Measurements from ENCODE around the gene SRF. TPM values are rescaled to one million over a fixed set of nuclear protein-coding genes. Genes with fewer than 3 reads are reported as not detected.
A peak's percentile ranks its signal among the peaks of the same experiment; 100 is the strongest.

Gene SRF
- total RNA-seq, 1 donor from 2014 or later: 15.0 TPM

- no peak overlapping the region for H3K9ac ChIP-seq
- no peak for TF ChIP-seq EZH2phosphoT487 (IDR thresholded peaks at IDR 0.05)
- no peaks in the 10 kb centered on the region for H3K36me3 ChIP-seq
- peaks cover 7% of the 10 kb centered on the region for H3K27me3 Mint-ChIP-seq (ENCODE audit: insufficient read depth, low read depth)
- H3K4me3 Mint-ChIP-seq: no peak overlapping the region
- no peak overlapping the region for H3K4me3 ChIP-seq
- H3K9me3 ChIP-seq (ENCODE audit: low read depth): no peaks in the 10 kb centered on the region
- no peak for DNase-seq (ENCODE audit: low spot score)
- H3K27ac ChIP-seq: no peak overlapping the region
- no peaks in the 10 kb centered on the region for H3F3A ChIP-seq (ENCODE audit: low read depth)
- H3K4me2 ChIP-seq: no peak overlapping the region
- H3K27me3 ChIP-seq: no peaks in the 10 kb centered on the region
- no peak overlapping the region for H2AFZ ChIP-seq (replicated peaks)
- H3K27ac Mint-ChIP-seq: no peak overlapping the region
- no peaks in the 10 kb centered on the region for H3K79me2 ChIP-seq (ENCODE audit: low read depth)
- H3K36me3 Mint-ChIP-seq: peaks cover 17% of the 10 kb centered on the region
- peaks cover 2% of the 10 kb centered on the region for H3K4me1 Mint-ChIP-seq
- no peaks in the 10 kb centered on the region for H3K4me1 ChIP-seq
- H3K9me3 Mint-ChIP-seq: no peaks in the 10 kb centered on the region
- H4K20me1 ChIP-seq (ENCODE audit: low read depth): no peaks in the 10 kb centered on the region
Measured at GRCh38 chr6:43220439-43220951, 49.4 kb downstream of the SRF start.

GRCh38 chr6:43221046-43221972 lies 50.2 kb downstream of the SRF start:
- Histone ChIP-seq H3K36me3 (no peaks in the 10 kb centered on the region), H4K20me1 (ENCODE audit: low read depth) (no peaks in the 10 kb centered on the region), H3K27me3 (no peaks in the 10 kb centered on the region), H2AFZ (replicated peaks) (no peak overlapping the region), H3K4me3 (no peak overlapping the region), H3K79me2 (ENCODE audit: low read depth) (no peaks in the 10 kb centered on the region), H3K4me2 (no peak overlapping the region), H3K9ac (no peak overlapping the region), H3K4me1 (no peaks in the 10 kb centered on the region), H3F3A (ENCODE audit: low read depth) (no peaks in the 10 kb centered on the region), H3K27ac (no peak overlapping the region), H3K9me3 (ENCODE audit: low read depth) (no peaks in the 10 kb centered on the region)
- no peak for TF ChIP-seq CTCF (IDR thresholded peaks at IDR 0.05)
- no peak for TF ChIP-seq EZH2phosphoT487 (IDR thresholded peaks at IDR 0.05)
- TF ChIP-seq EZH2 (IDR thresholded peaks at IDR 0.05): no peak
- Mint-ChIP-seq H3K27ac (peak overlapping the region; percentile 60), H3K27me3 (ENCODE audit: insufficient read depth, low read depth) (peaks cover 7% of the 10 kb centered on the region), H3K4me1 (peaks cover 2% of the 10 kb centered on the region), H3K4me3 (no peak overlapping the region), H3K36me3 (peaks cover 19% of the 10 kb centered on the region), H3K9me3 (no peaks in the 10 kb centered on the region)
- DNase-seq (ENCODE audit: low spot score): no peak

- Histone ChIP-seq H2AFZ (replicated peaks) (no peak overlapping the region), H3K4me1 (no peaks in the 10 kb centered on the region), H3K4me2 (no peak overlapping the region), H3F3A (ENCODE audit: low read depth) (no peaks in the 10 kb centered on the region), H3K9ac (no peak overlapping the region), H3K79me2 (ENCODE audit: low read depth) (no peaks in the 10 kb centered on the region), H3K27me3 (no peaks in the 10 kb centered on the region), H3K27ac (no peak overlapping the region), H4K20me1 (ENCODE audit: low read depth) (no peaks in the 10 kb centered on the region), H3K4me3 (no peak overlapping the region), H3K36me3 (no peaks in the 10 kb centered on the region), H3K9me3 (ENCODE audit: low read depth) (no peaks in the 10 kb centered on the region)
- Mint-ChIP-seq H3K27ac (peak overlapping the region; percentile 80), H3K4me1 (peaks cover 2% of the 10 kb centered on the region), H3K9me3 (no peaks in the 10 kb centered on the region), H3K27me3 (ENCODE audit: insufficient read depth, low read depth) (peaks cover 7% of the 10 kb centered on the region), H3K4me3 (no peak overlapping the region), H3K36me3 (peaks cover 15% of the 10 kb centered on the region)
- no peak for TF ChIP-seq EZH2phosphoT487 (IDR thresholded peaks at IDR 0.05)
- TF ChIP-seq EZH2 (IDR thresholded peaks at IDR 0.05): no peak
- no peak for TF ChIP-seq CTCF (IDR thresholded peaks at IDR 0.05)
- no peak for DNase-seq (ENCODE audit: low spot score)
Measured at GRCh38 chr6:43222418-43223059, 51.5 kb downstream of the SRF start.
